Myocyte (in vitro differentiated cells): ENCODE results near the gene MAPK9. TPM values are rescaled to one million over a fixed set of nuclear protein-coding genes. Genes with fewer than 3 reads are reported as not detected.
A peak's percentile ranks its signal among the peaks of the same experiment; 100 is the strongest.

Source experiments
- DNase-seq: peaks from one replicate; pipeline ENCODE4 v3.0.0-alpha.2; 2012; ENCODE audit warnings: low read depth
- total RNA-seq: library from RNA; depleted of rRNA; stranded (reverse); fragments of >200 nt; gene quantifications from 2 replicates; pipeline ENCODE4 v1.2.3, GENCODE V29; 2014

Gene MAPK9
- total RNA-seq, 1 donor from 2014 or later, result 20.5 TPM

- DNase-seq, result no peak
Observed at GRCh38 chr5:180297587-180298282, 5.9 kb upstream of the MAPK9 start.

GRCh38 chr5:180296771-180297170 lies 4.9 kb upstream of the MAPK9 start:
- DNase-seq, result no peak

GRCh38 chr5:180294913-180295555 lies 3.2 kb upstream of the MAPK9 start:
- DNase-seq, result no peak

DNA sequence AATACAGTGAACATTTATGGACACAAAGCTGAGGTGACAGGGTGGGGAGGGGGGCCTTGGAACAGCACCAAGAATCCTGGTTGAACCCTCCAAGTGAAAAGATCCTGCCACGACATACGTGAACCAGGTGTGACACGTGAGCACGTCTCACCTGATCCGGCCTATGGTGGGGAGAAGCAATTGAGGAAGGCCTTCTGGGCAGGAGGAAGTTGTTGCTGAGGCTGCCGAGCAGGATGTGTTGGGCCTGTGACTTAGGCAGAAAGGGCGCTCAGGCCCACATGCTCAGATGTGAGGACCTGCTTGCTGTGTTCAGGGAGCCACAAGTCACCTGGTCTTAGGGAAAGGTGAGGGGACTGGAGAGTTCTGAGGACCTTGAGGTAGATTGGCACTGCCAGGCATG lies 2.5 kb upstream of the MAPK9 start:
- no peak for DNase-seq

DNA sequence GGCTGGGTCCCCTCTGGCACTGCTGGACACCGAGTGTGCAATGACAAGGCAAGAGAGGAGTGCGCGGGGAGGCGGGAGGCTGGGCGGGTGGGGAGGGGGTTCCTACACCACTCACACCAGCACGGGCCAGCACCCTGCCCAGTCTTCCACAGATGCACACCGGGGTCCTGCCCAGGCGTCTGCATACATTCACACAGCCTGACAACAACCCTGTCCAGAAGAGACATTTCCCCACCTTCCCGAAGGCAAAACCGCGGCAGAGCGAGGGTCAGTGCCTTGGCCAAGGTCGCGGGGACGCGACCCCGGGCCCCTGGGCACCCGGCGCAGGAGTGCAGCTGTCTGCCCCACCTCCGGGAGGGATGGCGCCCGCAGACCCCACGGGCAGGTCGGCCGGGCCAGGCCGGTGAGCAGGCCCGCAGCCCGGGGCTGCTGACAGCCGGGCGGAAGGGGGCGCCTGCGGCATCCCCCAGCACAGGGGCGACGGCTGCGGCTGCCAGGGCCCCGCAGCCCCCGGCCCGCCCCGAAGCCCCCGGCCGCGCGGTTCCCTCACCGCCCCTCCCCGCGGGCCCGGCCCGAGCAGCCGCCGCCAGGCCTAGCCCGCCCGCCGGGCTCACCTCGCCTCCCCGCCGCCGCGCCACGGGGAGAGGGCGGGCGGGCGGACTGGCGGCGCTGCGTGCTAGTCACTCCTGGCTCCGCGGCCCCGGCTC lies 496 bp downstream of the MAPK9 start:
- no peak for DNase-seq

GRCh38 chr5:180290568-180291233 lies 1.2 kb downstream of the MAPK9 start:
- no peak for DNase-seq

GRCh38 chr5:180289966-180290365 lies 1.9 kb downstream of the MAPK9 start:
- DNase-seq, result no peak

DNA sequence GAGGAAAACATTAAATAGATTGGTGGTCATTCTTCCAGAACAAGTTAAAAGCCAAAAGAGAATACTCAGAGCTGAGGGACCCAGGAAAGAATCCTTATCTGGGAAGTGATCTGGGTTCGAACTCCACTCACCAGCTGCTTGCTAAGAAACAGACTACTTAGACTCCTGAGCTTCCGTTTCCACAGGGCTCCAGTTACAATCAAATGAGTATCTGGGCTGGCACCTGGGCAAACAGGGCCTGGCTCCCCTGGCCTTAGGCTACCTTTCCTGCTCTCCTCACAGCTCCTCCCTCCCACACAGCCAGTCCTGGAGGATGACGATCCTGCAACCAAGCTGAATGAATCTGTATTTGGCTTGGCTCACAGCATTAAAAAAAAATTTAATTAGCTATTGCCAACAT lies 2.5 kb downstream of the MAPK9 start:
- no peak for DNase-seq

DNA sequence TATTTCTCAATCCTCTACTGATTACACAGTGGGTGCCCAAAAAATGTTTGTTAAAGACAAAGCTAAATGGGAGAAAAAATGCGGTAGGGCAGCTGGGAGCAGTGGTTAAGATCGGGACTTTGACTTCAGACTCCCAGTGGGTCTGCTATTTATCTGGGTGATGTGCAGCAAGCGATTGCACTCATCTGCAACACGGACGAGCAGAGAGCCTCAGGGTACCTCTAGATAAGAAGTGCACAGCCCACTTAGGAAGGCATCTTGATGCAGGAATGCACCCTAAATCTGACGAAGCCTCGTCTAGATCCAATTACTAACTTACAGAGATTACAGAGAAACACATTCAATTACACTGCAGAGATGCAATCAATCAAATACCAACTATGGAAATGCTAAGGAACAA lies 4.0 kb downstream of the MAPK9 start:
- no peak for DNase-seq

- DNase-seq, result no peak
Observed at GRCh38 chr5:180287404-180287803, 4.5 kb downstream of the MAPK9 start.

DNA sequence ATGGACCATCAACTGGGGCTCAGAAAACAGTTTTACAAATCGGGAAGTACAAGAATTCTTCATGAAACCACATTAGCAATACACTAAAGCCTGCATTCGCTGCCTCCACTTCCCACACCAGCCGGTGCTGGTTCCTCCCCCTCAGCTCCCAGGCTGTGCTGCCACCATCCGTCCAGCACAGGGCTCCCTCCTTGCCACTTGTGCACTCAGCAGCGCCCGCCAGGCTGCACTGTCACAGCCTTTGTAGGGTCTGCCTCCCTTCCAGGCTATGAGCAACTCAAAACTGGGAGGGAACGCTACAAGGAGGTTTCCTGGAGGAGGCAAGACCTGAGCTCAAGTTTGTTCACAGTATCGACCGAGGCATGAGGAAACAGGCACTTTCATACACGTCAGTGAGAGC lies 7.7 kb downstream of the MAPK9 start:
- DNase-seq, result no peak

- peak; percentile 53 for DNase-seq
Observed at GRCh38 chr5:180283026-180283615, 8.8 kb downstream of the MAPK9 start.

- DNase-seq, result no peak
Observed at GRCh38 chr5:180282281-180282680, 9.6 kb downstream of the MAPK9 start.

- DNase-seq, result no peak
Observed at GRCh38 chr5:180281706-180282105, 10.2 kb downstream of the MAPK9 start.

- no peak for DNase-seq
Observed at GRCh38 chr5:180274695-180275094, 17.2 kb downstream of the MAPK9 start.

DNA sequence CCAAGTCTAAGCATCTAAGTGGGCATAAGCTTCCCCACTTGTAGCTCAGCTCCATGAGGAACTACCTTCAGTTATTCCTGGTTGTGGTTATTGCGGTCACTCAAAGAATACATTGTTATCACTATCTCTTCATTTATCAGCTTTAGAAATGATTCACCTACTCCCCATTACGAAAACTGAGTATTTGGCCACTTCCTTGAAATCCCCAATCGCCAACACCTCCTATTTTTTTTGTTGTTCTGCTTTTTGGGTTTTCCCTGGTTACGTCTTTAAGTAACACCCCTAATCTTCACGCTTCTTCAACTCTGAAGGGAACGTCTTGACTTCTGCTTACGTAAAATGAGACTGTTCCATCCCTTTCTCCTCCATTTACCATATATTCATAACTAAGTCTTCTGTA lies 20.7 kb downstream of the MAPK9 start:
- no peak for DNase-seq

DNA sequence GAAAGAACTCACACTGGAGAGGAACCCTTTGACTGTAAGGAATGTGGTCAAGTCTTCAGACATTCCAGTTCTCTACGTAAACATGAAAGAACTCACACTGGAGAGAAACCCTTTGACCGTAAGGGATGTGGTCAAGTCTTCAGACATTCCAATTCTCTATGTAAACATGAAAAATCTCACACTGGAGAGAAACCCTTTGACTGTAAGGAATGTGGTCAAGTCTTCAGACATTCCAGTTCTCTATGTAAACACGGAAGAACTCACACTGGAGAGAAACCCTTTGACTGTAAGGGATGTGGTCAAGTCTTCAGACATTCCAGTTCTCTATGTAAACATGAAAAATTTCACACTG lies 32.6 kb downstream of the MAPK9 start:
- no peak for DNase-seq

- no peak for DNase-seq
Observed at GRCh38 chr5:180253036-180253824, 38.7 kb downstream of the MAPK9 start.

GRCh38 chr5:180251887-180252286 lies 40.0 kb downstream of the MAPK9 start:
- no peak for DNase-seq

- no peak for DNase-seq
Observed at GRCh38 chr5:180251141-180251540, 40.7 kb downstream of the MAPK9 start.

DNA sequence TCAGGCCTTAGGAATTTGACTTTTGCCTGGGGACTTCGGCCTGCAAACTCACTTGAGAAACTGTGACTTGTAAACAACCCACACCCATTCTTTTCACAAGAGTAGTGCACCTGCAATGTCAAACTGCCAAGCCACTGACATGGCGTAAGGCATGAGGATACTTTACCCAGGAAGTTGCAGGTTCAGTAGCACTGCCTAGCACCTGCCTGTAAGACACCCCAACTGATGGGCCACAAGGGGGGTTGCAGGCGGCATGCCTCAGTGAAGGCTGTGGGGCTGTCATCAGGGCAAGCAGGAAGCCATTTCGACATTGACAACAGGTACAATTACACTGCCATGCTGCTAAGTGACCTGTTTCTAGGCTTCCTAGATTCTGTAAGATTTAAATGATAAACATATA lies 41.6 kb downstream of the MAPK9 start:
- DNase-seq, result no peak
